Activated CD8-positive, alpha-beta T cell treated with anti-CD3 and anti-CD28 coated beads for 36 hours (primary cell): ENCODE results near the gene EIF2S2. TPM values are rescaled to one million over a fixed set of nuclear protein-coding genes. Genes with fewer than 3 reads are reported as not detected.

Source experiments
- ATAC-seq: fragments of 200-7000 bp; cut with Tn5 transposase; one replicate; pipeline ENCODE4 v1.10.0; 2021; ENCODE audit warnings: mild to moderate bottlenecking, moderate library complexity
- CTCF ChIA-PET: fragments of 350-600 bp; sonication (Branson Sonifier 250); formaldehyde crosslinking; loops from one replicate; lab custom pipeline; 2021; ENCODE audit warnings: antibody characterized with exemption; lab: Charles Lee
- POLR2A ChIA-PET: fragments of 350-600 bp; sonication (Branson Sonifier 250); formaldehyde crosslinking; loops from one replicate; lab custom pipeline; 2021; ENCODE audit warnings: antibody characterized with exemption; lab: Charles Lee
- DNase-seq: peaks from one replicate; pipeline ENCODE4 v3.0.0-alpha.2; 2020
- H3K27ac Mint-ChIP-seq: one replicate; pipeline ENCODE4 v1.8.0; 2021; ENCODE audit warnings: mild to moderate bottlenecking, mixed read lengths
- H3K27me3 Mint-ChIP-seq: one replicate; pipeline ENCODE4 v1.8.0; 2021; ENCODE audit warnings: mixed read lengths
- H3K36me3 Mint-ChIP-seq: one replicate; pipeline ENCODE4 v1.8.0; 2021; ENCODE audit warnings: low read depth, mixed read lengths
- H3K4me1 Mint-ChIP-seq: one replicate; pipeline ENCODE4 v1.8.0; 2021; ENCODE audit warnings: low read depth, mixed read lengths
- H3K4me3 Mint-ChIP-seq: one replicate; pipeline ENCODE4 v1.8.0; 2021; ENCODE audit warnings: mild to moderate bottlenecking, moderate library complexity, mixed read lengths
- H3K9me3 Mint-ChIP-seq: one replicate; pipeline ENCODE4 v1.8.0; 2021; ENCODE audit warnings: mixed read lengths
- CTCF ChIP-seq: fragments of 200-600 bp; IDR thresholded peaks from one replicate; pipeline ENCODE4 v1.8.0; 2022; ENCODE audit warnings: antibody characterized with exemption, mild to moderate bottlenecking
- intact Hi-C: fragments of 100-400 bp; cut with micrococcal nuclease; formaldehyde crosslinking; loops from one replicate; pipeline ENCODE4 v1.10.0; 2022
- total RNA-seq, 2 experiments: library from RNA; stranded (reverse); gene quantifications; one replicate each; pipeline ENCODE4 v1.2.3, GENCODE V29; 2021

The EIF2S2 gene
- total RNA-seq, 2 experiments from 2014 or later, result 161 to 164 TPM

- H3K27me3 Mint-ChIP-seq, result no peaks in the 10 kb centered on the region
- DNase-seq (no peak), ATAC-seq (no peak)
- TF ChIP-seq CTCF, result no peak
- CTCF ChIA-PET, result interaction anchor here (0.6 to 3.4 kb wide), 9 partner anchors 17 to 445 kb away, joined by 3 to 10 read pairs (median 3); no protein-coding TSS in a partner anchor
- H3K9me3 Mint-ChIP-seq, result no peaks in the 10 kb centered on the region
- POLR2A ChIA-PET, result interaction anchor here (0.6 to 3.2 kb wide), 19 partner anchors 9 to 1294 kb away, joined by 3 to 20 read pairs (median 4); partner anchors contain the start of genes CHMP4B and RALY
- H3K4me3 Mint-ChIP-seq, result peak overlapping the region; percentile 98
- peaks cover 36% of the 10 kb centered on the region for H3K36me3 Mint-ChIP-seq
- peak overlapping the region; percentile 99 for H3K27ac Mint-ChIP-seq
- peaks cover 31% of the 10 kb centered on the region for H3K4me1 Mint-ChIP-seq
- intact Hi-C loops, result loop anchor here (1.0 kb wide), 1 partner anchor 119 kb away; the partner anchor contains the start of gene RALY
These were observed 608 bp upstream of the EIF2S2 start for GRCh38 chr20:34112600-34113101.

- H3K36me3 Mint-ChIP-seq, result peaks cover 45% of the 10 kb centered on the region
- H3K4me1 Mint-ChIP-seq, result peaks cover 43% of the 10 kb centered on the region
- no peaks in the 10 kb centered on the region for H3K27me3 Mint-ChIP-seq
- no peak for TF ChIP-seq CTCF
- DNase-seq (no peak), ATAC-seq (no peak)
- POLR2A ChIA-PET, result interaction anchor here (0.6 to 3.2 kb wide), 7 partner anchors 8 to 298 kb away, joined by 3 to 20 read pairs (median 5); partner anchors contain the start of gene RALY
- intact Hi-C loops, result no loop called here
- peak overlapping the region; percentile 98 for H3K4me3 Mint-ChIP-seq
- H3K9me3 Mint-ChIP-seq, result no peaks in the 10 kb centered on the region
- peak overlapping the region; percentile 99 for H3K27ac Mint-ChIP-seq
- CTCF ChIA-PET, result interaction anchor here (0.6 to 3.4 kb wide), 4 partner anchors 19 to 217 kb away, joined by 3 to 10 read pairs (median 4); no protein-coding TSS in a partner anchor
These were observed 1.1 kb downstream of the EIF2S2 start for GRCh38 chr20:34110745-34111641.

- no peak for TF ChIP-seq CTCF
- H3K27me3 Mint-ChIP-seq, result no peaks in the 10 kb centered on the region
- H3K27ac Mint-ChIP-seq, result peak overlapping the region; percentile 99
- intact Hi-C loops, result no loop called here
- peak overlapping the region; percentile 98 for H3K4me3 Mint-ChIP-seq
- DNase-seq, result no peak
- H3K36me3 Mint-ChIP-seq, result peaks cover 52% of the 10 kb centered on the region
- no peak for ATAC-seq
- H3K4me1 Mint-ChIP-seq, result peaks cover 51% of the 10 kb centered on the region
- POLR2A ChIA-PET, result interaction anchor here (0.6 to 2.8 kb wide), 3 partner anchors 14 to 298 kb away, joined by 3 to 14 read pairs (median 4); partner anchors contain the start of gene CHMP4B
- no peaks in the 10 kb centered on the region for H3K9me3 Mint-ChIP-seq
- CTCF ChIA-PET, result interaction anchor here (2.0 kb wide), 1 partner anchor 14 kb away, joined by 11 read pairs; no protein-coding TSS in a partner anchor
These were observed 1.9 kb downstream of the EIF2S2 start for GRCh38 chr20:34110025-34110744.

GRCh38 chr20:34109442-34109841 lies 2.6 kb downstream of the EIF2S2 start:
- H3K4me3 Mint-ChIP-seq, result peak overlapping the region; percentile 98
- CTCF ChIA-PET, result interaction anchor here (1.2 to 2.0 kb wide), 2 partner anchors 13 to 41 kb away, joined by 3 to 11 read pairs; no protein-coding TSS in a partner anchor
- no peak for ATAC-seq
- DNase-seq, result no peak
- H3K9me3 Mint-ChIP-seq, result no peaks in the 10 kb centered on the region
- peaks cover 58% of the 10 kb centered on the region for H3K4me1 Mint-ChIP-seq
- peaks cover 60% of the 10 kb centered on the region for H3K36me3 Mint-ChIP-seq
- TF ChIP-seq CTCF, result no peak
- H3K27ac Mint-ChIP-seq, result peak overlapping the region; percentile 84
- intact Hi-C loops, result no loop called here
- H3K27me3 Mint-ChIP-seq, result no peaks in the 10 kb centered on the region
- POLR2A ChIA-PET, result interaction anchor here (0.6 to 2.8 kb wide), 4 partner anchors 13 to 1523 kb away, joined by 3 to 14 read pairs (median 4); partner anchors contain the start of gene CHMP4B
